Subcutaneous adipose tissue (tissue), 4 donors: ENCODE data around the gene SLK. TPM values are rescaled to one million over a fixed set of nuclear protein-coding genes. Genes with fewer than 3 reads are reported as not detected.

ENCODE experiments used
- total RNA-seq, 4 donors: library from RNA; depleted of rRNA; stranded (reverse); fragments of >200 nt; gene quantifications; one replicate each; pipeline ENCODE4 v1.1.0, GENCODE V29; 2016
- TF ChIP-seq, protein P1 (sequence below): fragments of 450-650 bp; IDR thresholded peaks from one replicate; pipeline ENCODE4 v1.5.1; 2016; ENCODE audit warnings: low read depth, mild to moderate bottlenecking, control low read depth, antibody characterized with exemption, moderate library complexity

The SLK gene
- total RNA-seq, 4 donors from 2014 or later = 47.4 to 73.5 (median 65.9) TPM

- TF ChIP-seq, protein P1, sequence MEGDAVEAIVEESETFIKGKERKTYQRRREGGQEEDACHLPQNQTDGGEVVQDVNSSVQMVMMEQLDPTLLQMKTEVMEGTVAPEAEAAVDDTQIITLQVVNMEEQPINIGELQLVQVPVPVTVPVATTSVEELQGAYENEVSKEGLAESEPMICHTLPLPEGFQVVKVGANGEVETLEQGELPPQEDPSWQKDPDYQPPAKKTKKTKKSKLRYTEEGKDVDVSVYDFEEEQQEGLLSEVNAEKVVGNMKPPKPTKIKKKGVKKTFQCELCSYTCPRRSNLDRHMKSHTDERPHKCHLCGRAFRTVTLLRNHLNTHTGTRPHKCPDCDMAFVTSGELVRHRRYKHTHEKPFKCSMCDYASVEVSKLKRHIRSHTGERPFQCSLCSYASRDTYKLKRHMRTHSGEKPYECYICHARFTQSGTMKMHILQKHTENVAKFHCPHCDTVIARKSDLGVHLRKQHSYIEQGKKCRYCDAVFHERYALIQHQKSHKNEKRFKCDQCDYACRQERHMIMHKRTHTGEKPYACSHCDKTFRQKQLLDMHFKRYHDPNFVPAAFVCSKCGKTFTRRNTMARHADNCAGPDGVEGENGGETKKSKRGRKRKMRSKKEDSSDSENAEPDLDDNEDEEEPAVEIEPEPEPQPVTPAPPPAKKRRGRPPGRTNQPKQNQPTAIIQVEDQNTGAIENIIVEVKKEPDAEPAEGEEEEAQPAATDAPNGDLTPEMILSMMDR = no peak
Observed at GRCh38 chr10:103954543-103954942, 12.4 kb upstream of the SLK start.

DNA sequence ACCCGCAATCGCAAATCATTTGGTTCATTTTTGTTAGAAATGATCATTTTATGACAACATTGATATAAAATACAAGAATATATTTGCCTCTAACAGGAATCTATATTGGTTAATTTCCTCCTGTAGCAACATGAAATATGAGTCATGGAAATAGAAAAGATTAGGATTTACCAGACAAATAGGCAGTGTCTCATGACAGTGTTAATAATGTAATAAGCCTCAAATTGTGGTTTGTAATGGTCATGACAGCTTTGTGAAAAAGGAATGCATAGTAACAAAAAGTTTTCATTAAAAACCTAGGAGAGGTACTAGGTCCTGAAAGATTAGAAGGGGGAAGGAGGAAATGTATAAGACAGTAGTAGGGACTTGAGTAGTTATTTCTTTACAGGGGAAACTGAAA lies 7.9 kb upstream of the SLK start:
- TF ChIP-seq, protein P1 = no peak

DNA sequence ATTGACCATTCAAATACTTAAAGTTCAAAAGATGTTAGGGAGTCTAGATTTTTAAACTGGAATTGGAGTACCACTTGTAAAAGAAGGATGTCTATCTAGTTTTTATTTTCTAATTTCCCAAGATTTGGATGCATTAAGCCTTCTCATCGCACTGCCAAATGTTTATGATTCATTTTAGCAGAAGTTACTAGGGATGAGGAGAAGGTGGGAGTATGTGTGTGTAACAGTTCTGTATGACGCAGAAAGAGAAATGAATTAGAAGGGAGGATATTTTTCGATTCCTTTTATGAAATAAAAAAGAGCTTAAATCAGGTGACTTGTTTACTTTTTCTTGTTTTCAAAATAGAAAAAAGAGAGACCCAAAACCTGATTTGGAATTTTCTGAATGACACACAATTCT lies 6.8 kb upstream of the SLK start:
- TF ChIP-seq, protein P1 = no peak

- TF ChIP-seq, protein P1 = no peak
Observed at GRCh38 chr10:103967448-103968071, 620 bp downstream of the SLK start.

GRCh38 chr10:103968441-103969391 lies 1.8 kb downstream of the SLK start:
- TF ChIP-seq, protein P1 = no peak

DNA sequence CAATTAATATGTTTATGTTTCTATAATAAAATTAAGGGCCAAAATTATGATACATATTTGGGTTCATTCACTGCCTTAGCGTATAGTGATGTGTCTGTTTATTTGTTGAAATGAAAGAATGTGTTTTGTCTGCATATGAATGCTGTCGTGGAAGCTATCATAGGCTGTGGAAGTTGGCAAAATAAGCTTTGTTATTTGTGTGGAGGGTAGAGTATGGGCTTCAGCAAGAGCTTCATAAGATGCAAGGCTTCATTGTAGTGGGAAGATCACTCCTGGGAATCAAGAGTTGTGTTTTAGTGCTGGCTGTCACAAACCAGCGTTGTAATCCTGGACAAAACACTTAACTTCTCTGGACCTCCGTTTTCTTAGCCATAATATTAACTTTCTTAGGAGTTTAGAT lies 2.5 kb downstream of the SLK start:
- TF ChIP-seq, protein P1 = no peak
